CD4-positive, alpha-beta T cell treated with Interleukin-17A for 4 hours (primary cell): ENCODE results near the gene ACTR3.
"Not testable (repeated sequence)": the region's sequence is repeated elsewhere in the genome, so short reads cannot be mapped to it uniquely, and the experiment has no call there.

ENCODE experiments used
- DNase-seq: peaks from one replicate; pipeline ENCODE4 v3.0.0-alpha.2; 2020; ENCODE audit warnings: mixed read lengths

The ACTR3 gene

GRCh38 chr2:113889471-113890252, at the start of gene ACTR3:
Gene ACTR3 (plus strand): TSS chr2:113890089. CDS start chr2:113890280, 191 bp downstream.
- peak; percentile 97 for DNase-seq

DNA sequence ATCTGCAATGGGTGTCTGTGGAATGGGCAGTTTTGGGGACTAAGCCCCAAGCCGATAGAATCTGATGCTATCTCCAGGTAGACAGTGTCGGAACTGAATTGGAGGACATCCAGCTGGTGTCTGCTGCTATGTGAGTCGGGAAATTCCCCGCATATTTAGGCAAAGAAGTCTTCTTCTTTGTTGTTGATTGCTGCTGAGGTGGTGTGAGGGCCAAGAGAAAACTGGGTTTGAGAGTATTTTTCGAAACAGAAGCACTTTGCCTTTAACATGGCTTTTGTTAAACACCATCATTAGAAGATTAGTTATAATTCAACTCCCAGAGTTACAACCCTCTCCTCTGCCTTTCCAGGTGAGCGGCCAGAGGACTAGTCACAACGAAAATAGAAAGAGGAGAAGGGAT, 49.4 kb upstream of the ACTR3 start:
- no peak for DNase-seq

- DNase-seq, result no peak
Measured at GRCh38 chr2:113842919-113843736, 46.8 kb upstream of the ACTR3 start.

GRCh38 chr2:113843737-113844050, 46.2 kb upstream of the ACTR3 start:
- DNase-seq, result not testable (repeated sequence)

DNA sequence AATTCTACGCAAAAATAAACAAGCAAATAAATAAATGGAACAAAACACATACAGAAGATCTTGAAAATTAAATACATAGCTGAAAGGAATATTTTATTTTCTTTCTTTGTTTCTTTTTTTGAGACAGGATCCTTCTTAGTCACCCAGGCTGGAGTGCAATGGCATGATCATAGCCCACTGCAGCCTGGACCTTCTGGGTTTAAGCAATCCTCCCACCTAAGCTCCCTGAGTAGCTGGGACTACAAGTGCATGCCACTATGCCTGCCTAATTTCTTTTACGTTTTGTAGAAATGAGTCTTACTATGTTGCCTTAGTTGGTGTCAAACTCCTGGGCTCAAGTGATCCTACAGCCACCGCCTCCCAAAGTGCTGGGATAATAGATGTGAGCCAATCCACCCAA, 44.6 kb upstream of the ACTR3 start:
- no peak for DNase-seq

GRCh38 chr2:113845796-113846195, 44.1 kb upstream of the ACTR3 start:
- DNase-seq, result not testable (repeated sequence)

GRCh38 chr2:113846429-113846828, 43.5 kb upstream of the ACTR3 start:
- DNase-seq, result no peak

- DNase-seq, result no peak
Measured at GRCh38 chr2:113847144-113847543, 42.7 kb upstream of the ACTR3 start.

DNA sequence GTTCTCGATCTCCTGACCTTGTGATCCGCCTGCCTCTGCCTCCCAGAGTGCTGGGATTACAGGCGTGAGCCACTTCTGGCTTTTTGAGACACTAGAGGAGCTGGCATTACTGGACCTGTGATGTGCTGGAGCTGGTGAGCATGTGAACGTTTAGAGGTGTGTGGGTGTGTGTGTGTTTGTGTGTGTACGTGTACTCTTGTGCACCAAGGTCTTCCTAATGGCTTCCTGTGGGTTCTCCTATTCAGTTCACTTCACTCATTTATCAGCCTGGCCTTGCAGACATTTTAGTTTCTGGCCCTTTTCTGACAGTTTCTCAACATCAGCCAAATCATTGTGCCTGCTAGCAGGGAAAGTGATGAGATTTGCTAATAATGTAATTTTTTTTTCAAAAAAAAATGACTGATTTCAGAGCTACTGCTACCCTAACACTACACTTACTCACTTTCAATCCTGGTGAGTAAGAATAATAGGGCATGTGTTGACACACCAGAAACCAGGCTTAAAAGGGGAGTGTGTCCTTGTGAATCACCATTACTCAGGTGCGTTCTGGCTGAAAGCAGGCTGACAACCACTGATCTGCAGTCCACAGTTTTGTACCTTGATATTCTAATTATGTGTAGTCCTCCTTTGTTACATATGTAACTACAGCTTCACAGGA, 41.0 kb upstream of the ACTR3 start:
- DNase-seq, result no peak

DNA sequence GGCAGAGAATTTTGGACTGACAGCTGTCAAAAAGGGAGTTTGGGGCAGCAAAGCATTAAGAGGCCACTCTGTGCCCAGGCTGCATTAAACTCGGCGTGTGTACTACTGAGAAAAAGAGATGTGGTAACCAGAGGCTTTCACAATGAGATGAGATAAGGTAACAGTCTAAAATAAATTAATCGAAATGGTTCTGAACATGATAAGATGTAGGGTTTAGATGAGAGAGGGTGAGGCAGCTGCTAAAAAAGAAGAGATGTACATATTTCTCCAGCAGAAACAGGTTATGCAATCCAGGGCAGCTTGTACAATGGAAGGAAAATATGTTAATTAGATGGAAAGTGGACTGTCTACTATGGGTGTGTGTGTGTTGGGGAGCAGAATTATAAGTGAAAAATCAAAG, 39.2 kb upstream of the ACTR3 start:
- DNase-seq, result no peak

GRCh38 chr2:113851640-113852039, 38.2 kb upstream of the ACTR3 start:
- no peak for DNase-seq

GRCh38 chr2:113854208-113854607, 35.7 kb upstream of the ACTR3 start:
- DNase-seq, result no peak

DNA sequence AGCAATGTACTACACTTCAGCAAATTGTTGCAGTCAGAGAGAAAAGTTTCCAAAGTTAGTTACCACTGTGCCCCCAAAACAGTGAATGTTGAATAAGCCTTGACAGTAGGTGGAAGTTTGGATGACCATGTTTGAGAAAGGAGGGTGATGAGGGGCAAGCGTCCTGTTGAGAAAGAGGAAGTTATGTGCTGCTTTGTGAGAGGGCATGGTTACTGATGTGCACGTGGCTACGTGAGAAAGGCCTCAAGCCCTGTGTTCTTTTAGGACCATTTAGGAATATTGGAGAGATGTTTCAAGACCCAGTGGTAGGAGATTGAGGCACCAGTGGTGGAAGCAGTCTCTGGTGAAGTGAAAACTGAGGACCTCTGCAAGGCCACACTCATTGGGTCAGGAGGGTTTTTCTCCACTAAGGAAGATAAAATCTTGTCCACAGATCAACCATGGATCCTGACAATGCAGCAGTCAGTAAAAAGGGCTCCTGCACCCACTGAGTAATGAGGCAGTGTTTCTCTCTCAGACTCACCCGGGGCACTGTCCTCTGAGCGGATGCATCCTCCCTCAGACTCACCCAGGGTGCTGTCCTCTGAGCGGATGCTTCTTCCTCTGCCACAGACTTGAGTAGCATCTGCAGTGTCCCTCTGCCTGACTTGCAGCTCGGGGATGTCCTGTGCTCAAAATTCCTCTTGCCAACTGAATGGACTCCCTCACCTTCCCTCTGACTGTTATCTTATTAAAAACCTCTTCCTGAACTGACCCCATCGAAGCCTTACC, 34.7 kb upstream of the ACTR3 start:
- DNase-seq, result no peak

- DNase-seq, result no peak
Measured at GRCh38 chr2:113857464-113857863, 32.4 kb upstream of the ACTR3 start.

GRCh38 chr2:113858764-113859163, 31.1 kb upstream of the ACTR3 start:
- DNase-seq, result no peak

GRCh38 chr2:113861740-113862139, 28.1 kb upstream of the ACTR3 start:
- no peak for DNase-seq

DNA sequence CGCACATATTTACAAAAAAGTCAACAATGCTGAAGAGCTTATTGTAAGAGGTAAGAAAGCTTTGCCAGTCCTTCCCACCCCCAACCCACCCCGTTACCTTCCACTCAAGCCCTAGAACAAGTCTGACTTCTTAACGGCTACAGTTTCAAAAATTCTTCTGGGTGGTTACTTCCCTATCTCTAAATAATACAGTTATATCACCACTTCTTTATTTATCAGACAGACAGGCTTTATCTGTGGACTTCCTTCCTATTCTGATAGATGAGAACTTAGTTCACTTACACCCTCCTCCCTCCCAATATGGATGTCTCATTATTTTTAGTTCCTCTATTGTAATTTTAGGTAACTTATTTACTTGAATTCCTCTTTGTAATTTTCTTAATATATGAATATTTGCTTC, 26.7 kb upstream of the ACTR3 start:
- no peak for DNase-seq

- no peak for DNase-seq
Measured at GRCh38 chr2:113867571-113867970, 22.3 kb upstream of the ACTR3 start.

DNA sequence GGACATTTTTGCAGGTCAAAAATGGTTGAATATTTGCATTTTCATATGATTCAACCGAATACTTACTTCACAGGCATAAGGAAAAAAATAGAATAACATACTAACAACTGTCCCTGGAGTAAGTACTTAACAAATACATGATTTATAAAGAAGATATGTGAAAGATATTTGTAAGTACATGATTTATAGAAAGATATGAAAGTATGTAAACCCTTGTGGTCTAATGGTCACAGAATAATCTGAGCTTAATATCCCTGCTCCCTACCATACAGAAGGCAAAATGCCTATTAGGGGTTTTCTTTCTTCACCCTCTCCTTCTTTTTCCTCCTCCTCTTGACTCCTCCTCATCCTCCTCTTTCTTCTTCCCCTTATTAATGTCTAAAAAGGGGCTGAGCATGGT, 20.6 kb upstream of the ACTR3 start:
- no peak for DNase-seq

GRCh38 chr2:113872201-113872600, 17.7 kb upstream of the ACTR3 start:
- DNase-seq, result no peak

DNA sequence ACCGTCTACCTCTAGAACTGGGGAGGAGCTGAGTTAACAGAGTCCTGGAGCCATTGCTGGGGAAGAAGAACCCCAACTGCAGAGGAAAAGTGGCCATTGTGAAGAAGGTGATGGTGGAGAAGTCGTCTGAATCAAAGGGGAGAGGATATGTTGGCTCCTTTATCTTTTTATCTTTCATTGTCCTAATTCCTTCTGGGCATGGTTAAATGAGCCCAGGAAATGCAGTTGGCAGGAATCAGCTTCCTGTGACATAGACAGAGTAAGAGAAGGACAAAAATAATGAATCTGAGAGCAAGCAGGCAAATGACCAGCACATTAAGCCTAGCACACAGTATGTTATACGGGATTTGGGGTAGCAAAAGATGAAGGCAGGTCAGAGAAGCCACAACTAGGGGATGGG, 16.0 kb upstream of the ACTR3 start:
- DNase-seq, result no peak

DNA sequence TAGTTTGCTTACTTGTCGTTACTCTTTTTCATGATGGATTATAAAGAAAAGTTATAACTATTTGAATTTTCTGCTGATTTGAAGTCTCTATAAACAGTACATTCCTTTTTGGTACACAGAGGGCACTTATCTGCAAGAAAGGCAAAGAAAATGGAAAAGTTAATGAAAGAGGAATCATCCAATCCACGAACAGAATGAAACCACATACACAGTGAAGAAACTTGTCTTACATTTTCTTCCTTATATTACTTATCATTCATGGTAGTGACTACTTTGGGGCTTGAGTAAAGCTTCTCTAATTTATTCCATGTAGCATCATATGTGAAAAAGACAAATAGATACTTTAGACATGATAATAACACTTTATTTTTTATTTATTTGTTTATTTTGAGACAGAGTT, 14.8 kb upstream of the ACTR3 start:
- no peak for DNase-seq
